GM13976 (cell line): ENCODE results near the gene TRAF1.

Source experiments
- DNase-seq: peaks from one replicate; pipeline ENCODE4 v3.0.0; 2012; ENCODE audit warnings: low spot score
- in situ Hi-C: fragments of 300-500 bp; cut with MboI; formaldehyde crosslinking; loops from one replicate; pipeline ENCODE4 v1.12.0; 2022; ENCODE audit warnings: low sequenced_read_pairs, mixed read lengths, inconsistent platforms; ENCODE audit not compliant: unreplicated experiment
- TF ChIP-seq, protein P1 (sequence below): IDR thresholded peaks from 2 replicates; pipeline ENCODE4 v1.5.1; 2012; ENCODE audit warnings: borderline replicate concordance, mild to moderate bottlenecking; ENCODE audit not compliant: insufficient read depth; ENCODE audit errors: extremely low read depth, missing control alignments, control extremely low read depth

The TRAF1 gene

GRCh38 chr9:120965344-120966012 lies 38.9 kb upstream of the TRAF1 start:
- no peak for DNase-seq
- in situ Hi-C loops = no loop called here
- TF ChIP-seq, protein P1, sequence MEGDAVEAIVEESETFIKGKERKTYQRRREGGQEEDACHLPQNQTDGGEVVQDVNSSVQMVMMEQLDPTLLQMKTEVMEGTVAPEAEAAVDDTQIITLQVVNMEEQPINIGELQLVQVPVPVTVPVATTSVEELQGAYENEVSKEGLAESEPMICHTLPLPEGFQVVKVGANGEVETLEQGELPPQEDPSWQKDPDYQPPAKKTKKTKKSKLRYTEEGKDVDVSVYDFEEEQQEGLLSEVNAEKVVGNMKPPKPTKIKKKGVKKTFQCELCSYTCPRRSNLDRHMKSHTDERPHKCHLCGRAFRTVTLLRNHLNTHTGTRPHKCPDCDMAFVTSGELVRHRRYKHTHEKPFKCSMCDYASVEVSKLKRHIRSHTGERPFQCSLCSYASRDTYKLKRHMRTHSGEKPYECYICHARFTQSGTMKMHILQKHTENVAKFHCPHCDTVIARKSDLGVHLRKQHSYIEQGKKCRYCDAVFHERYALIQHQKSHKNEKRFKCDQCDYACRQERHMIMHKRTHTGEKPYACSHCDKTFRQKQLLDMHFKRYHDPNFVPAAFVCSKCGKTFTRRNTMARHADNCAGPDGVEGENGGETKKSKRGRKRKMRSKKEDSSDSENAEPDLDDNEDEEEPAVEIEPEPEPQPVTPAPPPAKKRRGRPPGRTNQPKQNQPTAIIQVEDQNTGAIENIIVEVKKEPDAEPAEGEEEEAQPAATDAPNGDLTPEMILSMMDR = no peak

GRCh38 chr9:120961936-120962335 lies 35.3 kb upstream of the TRAF1 start:
- in situ Hi-C loops = no loop called here
- DNase-seq = no peak
- TF ChIP-seq, protein P1 = no peak

DNA sequence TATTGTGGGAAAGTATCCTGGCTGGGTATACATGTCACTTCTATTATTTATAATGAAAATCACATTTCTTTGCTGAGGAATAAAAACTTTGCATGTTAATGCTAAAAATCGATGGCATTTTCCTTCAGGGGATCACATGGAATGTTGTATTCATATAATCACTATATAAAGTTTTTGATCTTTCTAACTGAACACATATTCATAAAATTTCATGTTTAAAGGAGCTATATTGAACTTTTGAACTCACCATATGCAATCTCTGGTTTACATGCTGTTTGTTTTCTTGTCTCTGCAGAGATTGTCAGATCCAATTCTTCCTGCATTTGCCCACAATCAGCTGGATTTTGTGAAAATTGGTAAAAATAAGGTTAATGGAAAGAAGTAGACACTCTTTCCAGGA lies 33.4 kb upstream of the TRAF1 start:
- TF ChIP-seq, protein P1 = no peak
- in situ Hi-C loops = no loop called here
- DNase-seq = no peak

DNA sequence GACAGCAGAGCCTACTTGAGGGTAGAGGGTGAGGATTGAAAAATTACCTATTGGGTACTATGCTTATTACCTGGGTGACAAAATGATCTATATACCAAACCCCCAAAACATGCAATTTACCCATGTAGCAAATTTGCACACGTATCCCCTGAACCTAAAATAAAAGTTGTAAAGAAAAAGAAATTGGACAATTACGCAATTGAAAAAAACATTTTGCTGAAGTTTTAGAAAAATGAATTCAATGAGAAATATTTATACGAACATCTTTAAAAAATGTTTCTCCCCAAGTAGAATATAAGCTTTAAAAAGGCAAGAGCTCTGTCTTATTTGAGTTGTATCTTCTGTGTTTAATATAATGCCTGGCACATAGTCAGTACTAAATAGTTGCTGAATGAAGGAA lies 30.3 kb upstream of the TRAF1 start:
- no peak for DNase-seq
- TF ChIP-seq, protein P1 = no peak
- in situ Hi-C loops = no loop called here

DNA sequence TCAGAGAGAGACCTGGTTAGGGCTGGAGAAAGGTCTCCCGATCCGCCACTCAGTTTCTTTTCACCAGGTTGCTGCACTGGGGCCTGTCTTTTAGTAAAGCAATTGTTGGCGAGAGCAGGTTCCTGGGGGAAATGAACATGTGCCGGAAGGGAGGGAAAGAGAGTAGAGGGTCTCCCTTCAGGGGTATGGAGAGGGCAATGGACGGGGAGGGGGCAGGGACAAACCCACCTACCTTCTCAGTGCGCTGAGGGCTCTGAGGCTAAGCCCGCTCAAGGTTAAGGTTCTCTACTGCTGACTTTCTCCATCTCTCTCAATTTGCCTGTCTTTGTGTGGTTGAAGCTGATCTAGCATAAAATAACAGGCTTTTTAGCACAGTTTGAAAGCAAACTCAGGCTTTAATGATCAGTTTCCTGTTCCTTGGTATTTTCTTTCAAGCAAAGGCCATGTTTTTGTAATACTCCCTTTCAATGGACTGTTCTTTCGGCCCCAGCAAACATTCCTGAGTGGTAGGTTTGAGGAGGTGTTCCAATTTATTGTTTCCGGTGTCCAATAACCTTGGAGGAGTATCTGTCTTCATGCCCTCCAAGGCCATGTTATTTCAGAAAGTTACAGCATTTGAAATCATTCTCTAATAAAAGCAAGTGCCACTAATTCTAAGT lies 25.5 kb upstream of the TRAF1 start:
- TF ChIP-seq, protein P1 = no peak
- in situ Hi-C loops = no loop called here
- DNase-seq = no peak

GRCh38 chr9:120950421-120951388 lies 24.1 kb upstream of the TRAF1 start:
- DNase-seq = no peak
- in situ Hi-C loops = no loop called here
- TF ChIP-seq, protein P1 = no peak
